Stimulated activated CD4-positive, alpha-beta T cell treated with anti-CD3 and anti-CD28 coated beads, Interleukin-12 subunit alpha, Interleukin-12 subunit beta, amount 100 ng/mL, for 24 hours (primary cell): ENCODE results near the gene HAUS6.
"Not testable (repeated sequence)": the region's sequence is repeated elsewhere in the genome, so short reads cannot be mapped to it uniquely, and the experiment has no call there.

Experiments
- DNase-seq, 2 experiments: peaks; one replicate each; pipeline ENCODE4 v3.0.0-alpha.2; 2020; ENCODE audit warnings: low read depth in 2 of 2

HAUS6 gene

GRCh38 chr9:19033015-19033414 lies 69.7 kb downstream of the HAUS6 start, which contains the start of gene SAXO1:
Gene SAXO1 (minus strand): TSS chr9:19033209. CDS start chr9:19032908, 301 bp downstream.
- no peak for DNase-seq

DNA sequence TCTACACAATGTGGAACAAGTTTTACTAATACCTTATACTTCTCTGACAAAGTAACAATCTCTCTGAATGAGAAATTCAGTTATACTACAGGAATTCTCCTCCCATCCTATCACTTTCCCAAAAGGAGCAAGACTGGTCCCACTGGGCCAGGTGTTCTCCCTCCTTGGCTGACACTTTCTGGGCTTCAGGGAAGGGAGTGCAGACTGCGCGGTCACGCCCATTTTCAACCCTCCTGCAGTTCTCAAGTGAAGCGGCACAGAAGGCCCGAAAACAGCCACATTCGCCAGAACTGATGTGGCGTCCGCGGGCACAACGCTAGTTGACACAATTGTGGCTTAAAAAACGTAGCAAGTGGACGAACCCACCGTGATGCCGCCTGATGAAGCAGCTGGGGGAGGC lies 70.3 kb downstream of the HAUS6 start:
- DNase-seq: no peak

GRCh38 chr9:19030899-19031298 lies 71.8 kb downstream of the HAUS6 start:
- no peak for DNase-seq

GRCh38 chr9:19028835-19029451 lies 73.8 kb downstream of the HAUS6 start:
- no peak for DNase-seq

DNA sequence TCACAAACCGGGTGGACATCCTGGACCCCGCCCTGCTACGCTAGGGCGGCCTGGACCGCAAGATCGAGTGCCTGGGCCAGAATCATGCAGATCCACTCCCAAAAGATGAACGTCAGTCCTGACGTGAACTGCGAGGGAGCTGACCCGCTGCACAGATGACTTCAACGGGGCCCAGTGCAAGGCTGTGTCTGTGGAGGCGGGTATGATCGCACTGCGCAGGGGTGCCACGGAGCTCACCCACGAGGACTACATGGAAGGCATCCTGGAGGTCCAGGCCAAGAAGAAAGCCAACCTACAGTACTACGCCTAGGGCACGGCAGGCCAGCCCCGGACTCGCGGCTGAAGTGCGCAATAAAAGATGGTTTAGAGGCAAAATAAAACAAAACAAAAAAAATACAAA lies 74.9 kb downstream of the HAUS6 start:
- DNase-seq: no peak

DNA sequence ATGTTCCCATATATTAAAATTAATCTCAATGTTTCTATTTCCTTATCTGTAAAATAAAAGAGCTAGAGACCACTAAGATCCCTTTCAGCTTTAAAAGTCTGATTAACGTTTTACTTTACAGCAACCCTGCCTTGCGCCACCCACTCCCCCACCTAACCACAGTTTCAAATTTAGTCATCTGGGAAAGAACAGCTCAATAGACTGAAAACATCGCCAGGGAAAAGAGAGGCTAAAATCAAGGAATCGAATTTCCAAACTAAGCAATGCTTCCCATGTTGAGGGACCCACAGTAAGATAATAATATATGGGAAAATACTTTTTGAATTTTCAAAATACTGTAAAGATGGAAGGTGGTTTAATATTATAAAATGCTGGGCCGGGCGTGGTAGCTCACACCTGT lies 76.3 kb downstream of the HAUS6 start:
- DNase-seq: no peak

GRCh38 chr9:19023078-19023477 lies 79.6 kb downstream of the HAUS6 start:
- no peak for DNase-seq

GRCh38 chr9:19022206-19022605 lies 80.5 kb downstream of the HAUS6 start:
- DNase-seq: no peak

DNA sequence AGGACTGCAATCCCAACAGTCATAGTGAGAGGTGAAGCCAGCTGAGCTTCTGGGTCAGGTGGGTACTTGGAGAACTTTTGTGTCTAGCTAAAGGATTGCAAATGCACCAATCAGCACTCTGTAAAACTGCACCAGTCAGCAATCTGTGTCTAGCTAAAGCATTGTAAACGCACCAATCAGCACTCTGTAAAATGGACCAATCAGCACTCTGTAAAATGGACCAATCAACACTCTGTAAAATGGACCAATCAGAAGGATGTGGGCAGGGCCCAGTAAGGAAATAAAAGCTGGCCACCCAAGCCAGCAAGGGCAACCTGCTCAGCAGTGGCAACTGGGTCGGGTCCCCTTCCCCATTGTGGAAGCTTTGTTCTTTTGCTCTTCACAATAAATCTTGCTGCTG lies 81.1 kb downstream of the HAUS6 start:
- not testable (repeated sequence) for DNase-seq

- no peak for DNase-seq
These were observed 81.7 kb downstream of the HAUS6 start for GRCh38 chr9:19020886-19021455.

DNA sequence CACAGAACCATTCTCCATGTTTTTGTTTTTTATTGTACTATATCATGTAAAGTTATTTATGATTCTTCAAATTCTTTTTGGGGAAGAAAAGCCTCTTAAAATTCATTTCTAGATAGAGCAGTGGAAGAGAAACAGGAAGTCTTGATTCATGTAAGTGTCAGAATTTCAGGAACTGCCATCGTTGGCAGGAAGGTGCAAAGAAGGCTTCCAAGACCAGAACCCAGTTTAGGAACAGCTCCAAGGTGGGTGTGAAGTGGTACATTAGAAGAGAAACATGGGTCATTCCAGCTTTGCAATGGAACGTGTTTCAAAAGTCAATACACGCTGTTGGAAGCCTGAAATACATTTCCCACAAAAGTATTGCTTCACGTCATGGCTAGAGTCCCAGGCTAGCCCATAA lies 84.5 kb downstream of the HAUS6 start:
- no peak for DNase-seq

DNA sequence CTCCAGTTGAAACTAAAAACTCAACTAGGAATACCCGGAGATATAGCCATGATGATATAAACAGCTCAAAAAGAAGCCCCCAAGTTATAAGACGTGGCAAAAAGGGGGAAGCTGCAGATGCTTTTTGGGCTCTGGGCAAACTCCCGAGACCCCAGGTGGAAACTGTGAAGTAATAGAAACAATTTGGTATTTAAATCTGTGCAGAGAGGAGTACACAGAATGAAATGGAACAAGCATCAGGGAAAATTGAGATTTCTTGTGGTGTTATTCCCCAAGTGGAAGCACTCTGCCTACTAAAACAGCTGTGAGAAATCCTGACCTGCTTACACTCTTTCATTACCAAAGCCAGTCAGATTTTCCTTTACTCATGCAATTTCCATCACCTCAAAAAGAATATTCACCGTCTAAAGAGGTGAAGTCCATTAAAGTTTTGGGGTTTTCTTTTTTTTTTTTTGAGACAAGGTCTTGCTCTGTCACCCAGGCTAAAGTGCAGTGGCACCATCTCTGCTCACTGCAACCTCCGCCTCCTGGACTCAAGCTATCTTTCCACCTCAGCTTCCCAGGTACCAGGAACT lies 93.2 kb downstream of the HAUS6 start:
- no peak for DNase-seq
